Activated T-cell treated with anti-CD3 and anti-CD28 coated beads, Interleukin-2, amount 50 U/mL, for 1 hour (primary cell): ENCODE measurements around the gene BCAS3.

Source experiments
- DNase-seq: peaks from one replicate; pipeline ENCODE4 v3.0.0-alpha.2; 2020

Gene BCAS3

DNA sequence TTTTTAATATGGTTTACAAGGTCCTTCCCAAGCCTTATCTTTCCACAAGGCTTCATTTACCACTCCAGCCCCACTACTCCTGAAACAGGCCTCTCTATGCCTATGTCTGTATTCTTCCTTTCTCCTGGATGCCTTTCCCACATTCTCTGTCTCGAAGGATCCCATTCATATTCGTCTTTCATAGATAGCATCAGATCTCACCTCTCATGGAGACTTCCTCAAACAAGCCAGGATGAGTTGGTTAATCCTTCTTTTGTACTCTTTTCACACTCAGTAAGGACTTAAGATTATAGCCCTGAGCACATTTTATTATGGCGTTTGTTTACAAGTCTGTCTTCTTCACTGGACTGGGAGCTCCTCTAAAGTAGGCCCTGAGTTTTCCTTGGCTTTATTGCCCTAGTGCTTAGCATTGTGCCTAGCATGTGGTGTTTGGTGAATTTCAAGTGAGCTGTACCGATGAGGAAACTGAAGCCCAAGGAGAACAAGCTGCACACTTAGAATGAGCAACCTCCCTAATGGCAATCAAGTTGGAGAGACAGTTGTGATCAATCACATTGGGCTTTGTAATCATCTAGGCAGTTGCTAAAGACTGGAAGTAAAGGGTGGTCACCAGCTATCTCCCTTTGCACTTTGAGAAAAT, 764.6 kb downstream of the BCAS3 start:
- no peak for DNase-seq
